Measurements from ENCODE around the gene ARF1. TPM values are rescaled to one million over a fixed set of nuclear protein-coding genes. Genes with fewer than 3 reads are reported as not detected.

Gene ARF1
- total RNA-seq, 1 experiment from 2014 or later = 330 TPM

- no peak overlapping the region for H3K4me3 Mint-ChIP-seq
- TF ChIP-seq NR1H2 (CRISPR knock-in tag; IDR thresholded peaks at IDR 0.05) (no peak), HMGXB4 (CRISPR knock-in tag; IDR thresholded peaks at IDR 0.05) (no peak), E2F5 (CRISPR knock-in tag; IDR thresholded peaks at IDR 0.05) (no peak), ZNF219 (CRISPR knock-in tag; IDR thresholded peaks at IDR 0.05; ENCODE audit: borderline replicate concordance) (no peak), ATF1 (CRISPR knock-in tag; IDR thresholded peaks at IDR 0.05) (no peak), GRHL2 (CRISPR knock-in tag; IDR thresholded peaks at IDR 0.05; ENCODE audit: insufficient replicate concordance, severe bottlenecking) (no peak)
- 0 out of 2 replicates have a peak, but pooled peaks cover 4% of the 10 kb centered on the region for H3K4me1 Mint-ChIP-seq
- CTCF ChIA-PET = no interaction called here
- peaks cover 86% of the 10 kb centered on the region for H3K27me3 Mint-ChIP-seq (ENCODE audit: low read depth)
- H3K27ac Mint-ChIP-seq = no peak overlapping the region
- no peak for ATAC-seq
- POLR2A ChIA-PET = no interaction called here
- DNase-seq (ENCODE audit: low spot score) = no peak
- H3K9me3 Mint-ChIP-seq = no peaks in the 10 kb centered on the region
- H3K36me3 Mint-ChIP-seq = no peaks in the 10 kb centered on the region
Measured at GRCh38 chr1:228070173-228070572, 12.3 kb upstream of the ARF1 start.

- Mint-ChIP-seq H3K36me3 (no peaks in the 10 kb centered on the region), H3K4me3 (no peak overlapping the region), H3K27me3 (ENCODE audit: low read depth) (peaks cover 86% of the 10 kb centered on the region), H3K4me1 (0 out of 2 replicates have a peak, but pooled peaks cover 4% of the 10 kb centered on the region), H3K27ac (no peak overlapping the region), H3K9me3 (no peaks in the 10 kb centered on the region)
- DNase-seq (ENCODE audit: low spot score) (no peak), ATAC-seq (no peak)
- TF ChIP-seq ZNF396 (CRISPR knock-in tag; IDR thresholded peaks at IDR 0.05; ENCODE audit: borderline replicate concordance) (no peak), OVOL2 (CRISPR knock-in tag; IDR thresholded peaks at IDR 0.05; ENCODE audit: borderline replicate concordance) (no peak), ZNF138 (CRISPR knock-in tag; conservative IDR thresholded peaks at IDR 0.05) (no peak), FOXJ3 (CRISPR knock-in tag; IDR thresholded peaks at IDR 0.05; ENCODE audit: borderline replicate concordance) (no peak), SOX15 (CRISPR knock-in tag; IDR thresholded peaks at IDR 0.05) (no peak), IRF1 (CRISPR knock-in tag; IDR thresholded peaks at IDR 0.05) (no peak), GTF2I (CRISPR knock-in tag; conservative IDR thresholded peaks at IDR 0.05) (no peak), NFE2L1 (CRISPR knock-in tag; IDR thresholded peaks at IDR 0.05) (no peak), NFATC4 (CRISPR knock-in tag; IDR thresholded peaks at IDR 0.05) (no peak), ZMAT4 (CRISPR knock-in tag; IDR thresholded peaks at IDR 0.05) (no peak), ZNF281 (CRISPR knock-in tag; IDR thresholded peaks at IDR 0.05) (no peak), ZBTB21 (CRISPR knock-in tag; IDR thresholded peaks at IDR 0.05; ENCODE audit: borderline replicate concordance) (no peak)
- ChIA-PET POLR2A (no interaction called here), CTCF (no interaction called here)
Measured at GRCh38 chr1:228070851-228071250, 11.7 kb upstream of the ARF1 start.

All from WTC11 (cell line).